ENCODE results near the gene RBM33. TPM values are rescaled to one million over a fixed set of nuclear protein-coding genes. Genes with fewer than 3 reads are reported as not detected.

Gene RBM33
- total RNA-seq, 1 donor from 2014 or later = 25.0 TPM

GRCh38 chr7:155750255-155751125 lies 106.0 kb downstream of the RBM33 start:
- H3K4me3 ChIP-seq (ENCODE audit: low read depth, low read length) = no peak overlapping the region
- no peak for DNase-seq (ENCODE audit: low read depth)

GRCh38 chr7:155751409-155751808 lies 106.9 kb downstream of the RBM33 start:
- TF ChIP-seq CTCF (IDR thresholded peaks at IDR 0.05; ENCODE audit: insufficient read depth, low read length, poor library complexity, severe bottlenecking) = no peak
- DNase-seq (ENCODE audit: low read depth) = no peak
- Histone ChIP-seq H3K27me3 (ENCODE audit: control insufficient read depth, insufficient read depth, low read length) (no peaks in the 10 kb centered on the region), H3K4me3 (ENCODE audit: low read depth, low read length) (no peak overlapping the region), H3K36me3 (ENCODE audit: control insufficient read depth, insufficient read depth, low read length) (no peaks in the 10 kb centered on the region)

More at GRCh38 chr7:155750255-155751125, 106.0 kb downstream of the RBM33 start:
- Histone ChIP-seq H3K36me3 (ENCODE audit: control insufficient read depth, insufficient read depth, low read length) (no peaks in the 10 kb centered on the region), H3K27me3 (ENCODE audit: control insufficient read depth, insufficient read depth, low read length) (no peaks in the 10 kb centered on the region)
- TF ChIP-seq CTCF (IDR thresholded peaks at IDR 0.05; ENCODE audit: insufficient read depth, low read length, poor library complexity, severe bottlenecking) = no peak

- H3K27me3 ChIP-seq (ENCODE audit: control insufficient read depth, insufficient read depth, low read length) = no peaks in the 10 kb centered on the region
- no peak for DNase-seq (ENCODE audit: low read depth)
- TF ChIP-seq CTCF (IDR thresholded peaks at IDR 0.05; ENCODE audit: insufficient read depth, low read length, poor library complexity, severe bottlenecking) = no peak
- no peaks in the 10 kb centered on the region for H3K36me3 ChIP-seq (ENCODE audit: control insufficient read depth, insufficient read depth, low read length)
- H3K4me3 ChIP-seq (ENCODE audit: low read depth, low read length) = no peak overlapping the region
Observed at GRCh38 chr7:155752756-155753445, 108.4 kb downstream of the RBM33 start.

GRCh38 chr7:155753446-155753965 lies 109.0 kb downstream of the RBM33 start:
- Histone ChIP-seq H3K27me3 (ENCODE audit: control insufficient read depth, insufficient read depth, low read length) (no peaks in the 10 kb centered on the region), H3K36me3 (ENCODE audit: control insufficient read depth, insufficient read depth, low read length) (no peaks in the 10 kb centered on the region), H3K4me3 (ENCODE audit: low read depth, low read length) (no peak overlapping the region)
- no peak for DNase-seq (ENCODE audit: low read depth)
- TF ChIP-seq CTCF (IDR thresholded peaks at IDR 0.05; ENCODE audit: insufficient read depth, low read length, poor library complexity, severe bottlenecking) = no peak

GRCh38 chr7:155754165-155754564 lies 109.7 kb downstream of the RBM33 start:
- no peak for TF ChIP-seq CTCF (IDR thresholded peaks at IDR 0.05; ENCODE audit: insufficient read depth, low read length, poor library complexity, severe bottlenecking)
- no peaks in the 10 kb centered on the region for H3K36me3 ChIP-seq (ENCODE audit: control insufficient read depth, insufficient read depth, low read length)
- DNase-seq (ENCODE audit: low read depth) = no peak
- no peak overlapping the region for H3K4me3 ChIP-seq (ENCODE audit: low read depth, low read length)
- H3K27me3 ChIP-seq (ENCODE audit: control insufficient read depth, insufficient read depth, low read length) = no peaks in the 10 kb centered on the region

Data from kidney epithelial cell (primary cell).